K562 (cell line): ENCODE measurements around the gene GDF15. TPM values are rescaled to one million over a fixed set of nuclear protein-coding genes. Genes with fewer than 3 reads are reported as not detected.
A peak's percentile ranks its signal among the peaks of the same experiment; 100 is the strongest.

Experiments used
- ADNP ChIP-seq: fragments of 200-800 bp; sonication (Bioruptor generic); IDR thresholded peaks from 2 replicates; pipeline ENCODE4 v1.6.1; 2016; ENCODE audit warnings: missing genetic modification characterization, missing compliant biosample characterization
- BMI1 ChIP-seq: fragments of 150-350 bp; IDR thresholded peaks from 2 replicates; pipeline ENCODE4 v1.6.1; 2014; ENCODE audit warnings: low read length
- CEBPB ChIP-seq: fragments of 450-650 bp; IDR thresholded peaks from 2 replicates; pipeline ENCODE4 v1.6.1; 2016; ENCODE audit warnings: missing genetic modification characterization, missing compliant biosample characterization
- E2F8 ChIP-seq: fragments of 450-650 bp; IDR thresholded peaks from 2 replicates; pipeline ENCODE4 v1.7.1; 2018; ENCODE audit warnings: mild to moderate bottlenecking, low read depth; ENCODE audit not compliant: partially characterized antibody
- ETV1 ChIP-seq: fragments of 450-650 bp; conservative IDR thresholded peaks from 2 replicates; pipeline ENCODE4 v1.6.1; 2016; ENCODE audit warnings: missing genetic modification characterization, control low read depth, low read depth, missing compliant biosample characterization
- ETV5 ChIP-seq: sonication (generic); formaldehyde crosslinking; IDR thresholded peaks from 2 replicates; pipeline ENCODE4 v1.4.0; 2020; ENCODE audit warnings: low read depth, mild to moderate bottlenecking, missing genetic modification reagents
- HDGF ChIP-seq: fragments of 450-650 bp; IDR thresholded peaks from 2 replicates; pipeline ENCODE4 v1.6.1; 2016
- L3MBTL2 ChIP-seq: fragments of 450-650 bp; IDR thresholded peaks from 2 replicates; pipeline ENCODE4 v1.6.1; 2016; ENCODE audit warnings: mild to moderate bottlenecking, moderate library complexity
- MAZ ChIP-seq, 2 experiments: fragments of 450-650 bp in 1 of 2; sonication (generic) in 1 of 2; formaldehyde crosslinking; IDR thresholded peaks in 1 of 2; conservative IDR thresholded peaks in 1 of 2; 2 replicates each; pipeline versions ENCODE4 v1.4.0 to v1.5.0; 2020; ENCODE audit warnings: mild to moderate bottlenecking in 1 of 2, missing genetic modification reagents in 1 of 2
- MTA3 ChIP-seq: fragments of 450-650 bp; formaldehyde crosslinking; IDR thresholded peaks from 2 replicates; pipeline ENCODE4 v1.6.1; 2017; ENCODE audit warnings: mild to moderate bottlenecking, borderline replicate concordance
- PHB ChIP-seq: fragments of 250-450 bp; sonication (Bioruptor Pico); IDR thresholded peaks from 2 replicates; pipeline ENCODE4 v1.5.0; 2021
- SMAD4 ChIP-seq: fragments of 250-450 bp; sonication (Bioruptor Pico); conservative IDR thresholded peaks from 2 replicates; pipeline ENCODE4 v1.8.0; 2021; ENCODE audit warnings: inconsistent platforms, mild to moderate bottlenecking, moderate library complexity
- SRSF9 ChIP-seq: fragments of 200-400 bp; formaldehyde crosslinking; IDR thresholded peaks from 2 replicates; pipeline ENCODE4 v1.6.1; 2017; ENCODE audit warnings: low read depth, low read length, borderline replicate concordance
- ZNF143 ChIP-seq: sonication (generic); formaldehyde crosslinking; IDR thresholded peaks from 2 replicates; pipeline ENCODE4 v1.9.0; 2022; ENCODE audit warnings: mild to moderate bottlenecking, missing genetic modification reagents
- ZNF197 ChIP-seq: fragments of 200-800 bp; sonication (Bioruptor generic); IDR thresholded peaks from 2 replicates; pipeline ENCODE4 v1.6.1; 2016; ENCODE audit warnings: low read depth, missing genetic modification characterization, missing compliant biosample characterization
- ZNF217 ChIP-seq: sonication (generic); formaldehyde crosslinking; IDR thresholded peaks from 2 replicates; pipeline ENCODE4 v1.8.0; 2022; ENCODE audit warnings: mild to moderate bottlenecking, missing genetic modification reagents
- ZNF445 ChIP-seq: fragments of 250-450 bp; sonication (Bioruptor Pico); IDR thresholded peaks from 2 replicates; pipeline ENCODE4 v1.4.0; 2020; ENCODE audit warnings: low read depth, mild to moderate bottlenecking, moderate library complexity
- ZNF561 ChIP-seq: fragments of 450-650 bp; formaldehyde crosslinking; conservative IDR thresholded peaks from 2 replicates; pipeline ENCODE4 v1.4.0; 2020; ENCODE audit warnings: mild to moderate bottlenecking, moderate library complexity
- ZNF699 ChIP-seq: fragments of 250-450 bp; sonication (Bioruptor Pico); IDR thresholded peaks from 2 replicates; pipeline ENCODE4 v1.8.0; 2021; ENCODE audit warnings: mild to moderate bottlenecking, moderate library complexity; ENCODE audit not compliant: insufficient replicate concordance
- ZSCAN32 ChIP-seq: fragments of 450-650 bp; formaldehyde crosslinking; IDR thresholded peaks from 2 replicates; pipeline ENCODE4 v1.4.0; 2020; ENCODE audit warnings: mild to moderate bottlenecking, moderate library complexity
- polyA plus RNA-seq, 8 experiments: library from polyadenylated mRNA; depleted of rRNA in 4 of 8; stranded (reverse) in 5 of 8; unstranded in 3 of 8; fragments of >200 nt; fragmentation: Nextera tagmentation in 2 of 8; fragmentation: Illumina TruSeq in 1 of 8; extraction: Ambion mirVana in 2 of 8; extraction: Trizol in 1 of 8; gene quantifications; 2 replicates each; pipeline versions ENCODE4 v1.2.1 to v1.2.3, GENCODE V29; 2011 to 2014; ENCODE audit warnings: inconsistent platforms in 1 of 8, missing spikeins in 1 of 8
- total RNA-seq, 7 experiments: library from RNA; depleted of rRNA in 6 of 7; stranded (reverse); fragments of >200 nt in 6 of 7; fragmentation: Illumina TruSeq in 2 of 7; extraction: Trizol in 2 of 7; gene quantifications; 2 replicates each; pipeline versions ENCODE4 v1.2.1 to v1.2.3, GENCODE V29; 2011 to 2021; ENCODE audit warnings: low replicate concordance in 1 of 7
- TF ChIP-seq, protein P1 (sequence below): sonication (generic); formaldehyde crosslinking; IDR thresholded peaks from 2 replicates; pipeline ENCODE4 v1.8.0; 2022; ENCODE audit warnings: missing genetic modification reagents, mild to moderate bottlenecking, moderate library complexity, borderline replicate concordance
- TF ChIP-seq, protein P2 (sequence below): fragments of 450-650 bp; formaldehyde crosslinking; conservative IDR thresholded peaks from 2 replicates; pipeline ENCODE4 v1.4.0; 2022; ENCODE audit warnings: mild to moderate bottlenecking, missing genetic modification characterization
- TF ChIP-seq, protein P3 (sequence below): fragments of 250-450 bp; sonication (Bioruptor Pico); IDR thresholded peaks from 2 replicates; pipeline ENCODE4 v1.6.1; 2021; ENCODE audit warnings: mild to moderate bottlenecking

GDF15 gene
- total and polyA plus RNA-seq, 9 of the 15 experiments (the other 6 are each of a cell fraction or from before 2014, with no cell fraction given): 2.3 to 82.4 (median 12.5) TPM

DNA sequence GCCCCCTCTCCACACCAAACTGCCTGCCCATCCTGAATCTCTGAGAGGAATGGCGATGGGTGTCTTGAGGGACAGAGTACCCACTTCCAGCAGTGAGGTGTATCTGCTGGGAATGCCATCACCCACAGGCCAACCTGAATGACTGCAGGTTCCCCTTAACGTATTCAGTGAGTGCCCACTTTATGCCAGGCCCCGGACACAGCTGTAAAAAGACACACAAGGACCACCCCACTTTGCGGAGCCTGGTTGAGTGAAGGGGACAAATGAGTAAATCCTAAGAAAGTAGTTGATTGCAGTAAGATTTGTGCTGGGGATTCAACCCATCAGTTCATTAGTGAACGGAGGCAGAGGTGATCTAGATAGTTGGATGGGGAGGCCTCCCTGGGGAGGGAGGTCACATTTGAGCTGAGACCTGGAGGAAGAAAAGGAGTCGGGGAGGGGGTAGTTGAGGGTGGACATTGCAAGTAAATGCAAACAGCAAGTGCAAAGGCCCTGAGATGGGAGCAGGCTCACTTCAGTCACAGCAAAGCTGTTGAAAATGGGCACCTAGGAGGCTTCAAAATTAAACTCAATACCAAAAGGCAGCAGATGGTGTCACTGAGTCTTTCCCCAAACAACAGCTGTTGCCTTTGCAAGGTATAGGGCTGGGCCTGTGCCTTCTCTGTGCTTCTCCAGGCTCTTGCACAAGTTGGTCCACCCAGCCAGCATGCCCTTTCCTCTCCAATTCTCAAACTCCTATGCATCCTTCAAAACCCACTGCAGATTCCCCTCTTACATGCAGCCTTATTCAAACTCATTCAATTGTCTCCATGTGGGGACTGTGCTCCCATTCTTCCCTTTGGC, 4.3 kb downstream of the GDF15 start (continued):
- TF ChIP-seq, protein P1, sequence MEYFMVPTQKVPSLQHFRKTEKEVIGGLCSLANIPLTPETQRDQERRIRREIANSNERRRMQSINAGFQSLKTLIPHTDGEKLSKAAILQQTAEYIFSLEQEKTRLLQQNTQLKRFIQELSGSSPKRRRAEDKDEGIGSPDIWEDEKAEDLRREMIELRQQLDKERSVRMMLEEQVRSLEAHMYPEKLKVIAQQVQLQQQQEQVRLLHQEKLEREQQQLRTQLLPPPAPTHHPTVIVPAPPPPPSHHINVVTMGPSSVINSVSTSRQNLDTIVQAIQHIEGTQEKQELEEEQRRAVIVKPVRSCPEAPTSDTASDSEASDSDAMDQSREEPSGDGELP (CRISPR knock-in tag): peak; percentile 55; the same call in 1 of the 2 replicates
- peak in 1 of 2 experiments; percentile 9; a peak in 1 of 4 replicates for TF ChIP-seq MAZ (CRISPR knock-in tag; conservative IDR thresholded peaks at IDR 0.05 in 1 of 2, IDR thresholded peaks at IDR 0.05 in 1 of 2)
- no peak for TF ChIP-seq ETV1 (tag)
- TF ChIP-seq HDGF: no peak
- peak; percentile 61; the same call in 1 of the 2 replicates for TF ChIP-seq ZSCAN32
- TF ChIP-seq ZNF217 (CRISPR knock-in tag): no peak
- TF ChIP-seq CEBPB (tag): peak; percentile 43
- 0 out of 2 replicates have a peak, but pooled peaks have one; percentile 10 for TF ChIP-seq L3MBTL2
- TF ChIP-seq ZNF561 (CRISPR knock-in tag): no peak
- peak; percentile 23; the same call in 1 of the 2 replicates for TF ChIP-seq ETV5 (CRISPR knock-in tag)
- TF ChIP-seq ZNF699: no peak
- no peak for TF ChIP-seq ADNP (tag)
- no peak for TF ChIP-seq SMAD4 (CRISPR knock-in tag)
- no peak for TF ChIP-seq BMI1
- peak; percentile 74 for TF ChIP-seq E2F8
- TF ChIP-seq MTA3: peak; percentile 93; the same call in 1 of the 2 replicates
- no peak for TF ChIP-seq ZNF197 (CRISPR knock-in tag)
- peak; percentile 7; the same call in 1 of the 2 replicates for TF ChIP-seq PHB (CRISPR knock-in tag)
- no peak for TF ChIP-seq ZNF445 (CRISPR knock-in tag)
- no peak for TF ChIP-seq ZNF143 (CRISPR knock-in tag)
- TF ChIP-seq, protein P2, sequence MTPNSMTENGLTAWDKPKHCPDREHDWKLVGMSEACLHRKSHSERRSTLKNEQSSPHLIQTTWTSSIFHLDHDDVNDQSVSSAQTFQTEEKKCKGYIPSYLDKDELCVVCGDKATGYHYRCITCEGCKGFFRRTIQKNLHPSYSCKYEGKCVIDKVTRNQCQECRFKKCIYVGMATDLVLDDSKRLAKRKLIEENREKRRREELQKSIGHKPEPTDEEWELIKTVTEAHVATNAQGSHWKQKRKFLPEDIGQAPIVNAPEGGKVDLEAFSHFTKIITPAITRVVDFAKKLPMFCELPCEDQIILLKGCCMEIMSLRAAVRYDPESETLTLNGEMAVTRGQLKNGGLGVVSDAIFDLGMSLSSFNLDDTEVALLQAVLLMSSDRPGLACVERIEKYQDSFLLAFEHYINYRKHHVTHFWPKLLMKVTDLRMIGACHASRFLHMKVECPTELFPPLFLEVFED (CRISPR knock-in tag): peak; percentile 94
- TF ChIP-seq, protein P3, sequence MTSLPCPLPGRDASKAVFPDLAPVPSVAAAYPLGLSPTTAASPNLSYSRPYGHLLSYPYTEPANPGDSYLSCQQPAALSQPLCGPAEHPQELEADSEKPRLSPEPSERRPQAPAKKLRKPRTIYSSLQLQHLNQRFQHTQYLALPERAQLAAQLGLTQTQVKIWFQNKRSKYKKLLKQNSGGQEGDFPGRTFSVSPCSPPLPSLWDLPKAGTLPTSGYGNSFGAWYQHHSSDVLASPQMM (CRISPR knock-in tag): 0 out of 2 replicates have a peak, but pooled peaks have one; percentile 57
- TF ChIP-seq SRSF9: no peak
